ENCODE measurements around the gene RANBP17.

GRCh38 chr5:170882345-170882744 lies 20.5 kb downstream of the RANBP17 start:
- no peak for TF ChIP-seq EZH2phosphoT487 (IDR thresholded peaks at IDR 0.05; ENCODE audit: insufficient read depth, low read depth)
- no peak for TF ChIP-seq EZH2 (IDR thresholded peaks at IDR 0.05; ENCODE audit: insufficient read depth, poor library complexity, severe bottlenecking)
